Hair follicle dermal papilla cell (primary cell): ENCODE results near the gene JAG1. TPM values are rescaled to one million over a fixed set of nuclear protein-coding genes. Genes with fewer than 3 reads are reported as not detected.

Experiments used
- small RNA-seq: library from RNA; depleted of rRNA; stranded (forward); fragments of <200 nt; gene quantifications from one replicate; pipeline ENCODE3, GENCODE V24; 2012
- total RNA-seq: library from RNA; depleted of rRNA; stranded (reverse); fragments of >200 nt; gene quantifications from 2 replicates; pipeline ENCODE4 v1.2.3, GENCODE V29; 2012

Gene JAG1
- total RNA-seq: 30.1 and 39.9 TPM in 2 replicates

DNA sequence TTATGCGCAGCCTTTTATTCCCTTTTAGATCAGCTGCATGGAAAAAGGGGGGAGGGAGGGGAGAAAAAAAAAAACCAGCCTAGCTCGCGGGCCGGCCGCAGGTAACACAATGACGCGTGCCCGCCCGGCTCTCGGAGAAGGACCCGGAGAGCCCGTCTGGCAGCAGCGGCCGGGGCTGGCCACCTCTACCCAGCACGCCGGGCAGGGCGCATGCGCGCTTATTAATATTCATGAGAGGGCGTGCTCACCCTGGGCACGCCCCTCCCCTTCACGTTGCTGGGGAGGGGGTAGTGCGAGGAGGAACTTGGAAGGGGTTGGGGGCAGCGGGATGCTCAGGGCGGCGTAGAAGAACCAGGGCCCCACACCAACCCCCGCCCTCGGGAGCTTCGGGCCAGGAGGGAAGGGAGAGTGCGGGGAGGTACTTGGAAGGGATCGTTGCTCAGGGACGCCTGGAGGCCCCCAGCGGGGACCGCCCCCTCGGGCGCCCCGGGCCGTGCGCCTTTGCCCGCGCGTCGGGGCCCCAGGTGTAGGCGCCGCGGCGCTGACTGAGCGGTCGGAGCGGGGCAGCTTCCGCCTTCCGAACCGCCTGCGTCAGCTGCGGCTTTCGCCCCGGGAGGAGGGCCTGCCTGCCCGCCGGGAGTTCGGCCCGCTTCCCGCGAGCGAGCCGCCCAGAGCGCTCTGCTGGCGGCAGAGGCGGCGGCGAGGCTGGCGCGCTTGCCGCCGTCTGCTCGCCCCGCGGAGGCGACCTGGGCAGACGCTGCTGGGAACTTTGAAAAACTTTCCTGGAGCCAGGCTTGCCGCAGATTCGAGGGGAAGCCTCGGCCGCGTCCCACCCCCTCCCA is at the start of gene JAG1:
Gene JAG1, minus strand, starts transcription at position 158 of the 842 bp plus-strand sequence. CDS start 469 bp downstream, outside the sequence.

Small RNA genes lying within 50 kb of the gene (small RNA-seq; reads per million reads assigned to genes)
- gene MIR6870: not detected

Other genes starting within 250 kb of the JAG1 start
- 5.5 and 6.4 TPM in 2 replicates for gene MKKS, start 239.8 kb downstream of the JAG1 start, total RNA-seq
- 4.4 and 5.0 TPM in 2 replicates for gene SLX4IP, start 238.7 kb downstream of the JAG1 start, total RNA-seq